Neutrophil (primary cell): ENCODE data around the gene WDR19.

ENCODE experiments used
- H3K27ac ChIP-seq: fragments of 200-600 bp; sonication (generic); 2 replicates; pipeline ENCODE4 v1.5.1; 2016; ENCODE audit warnings: mild to moderate bottlenecking, moderate library complexity
- H3K27me3 ChIP-seq: fragments of 200-600 bp; sonication (generic); 2 replicates; pipeline ENCODE4 v1.6.0; 2016; ENCODE audit warnings: mild to moderate bottlenecking
- H3K36me3 ChIP-seq: fragments of 200-600 bp; sonication (generic); 2 replicates; pipeline ENCODE4 v1.5.1; 2017
- H3K4me1 ChIP-seq, 2 experiments: fragments of 200-600 bp in 1 of 2; sonication (generic) in 1 of 2; 1 replicate in 1 of 2; 2 replicates in 1 of 2; pipeline versions ENCODE4 v1.5.1 to v1.6.1; 2013 to 2016; ENCODE audit warnings: low read depth in 1 of 2, low read length in 1 of 2, mild to moderate bottlenecking in 1 of 2, moderate library complexity in 1 of 2; ENCODE audit not compliant: control insufficient read depth in 1 of 2, insufficient read depth in 1 of 2
- H3K4me3 ChIP-seq, 2 experiments: fragments of 200-600 bp in 1 of 2; sonication (generic) in 1 of 2; 1 replicate in 1 of 2; 2 replicates in 1 of 2; pipeline ENCODE4 v1.5.1; 2013 to 2016; ENCODE audit warnings: low read depth in 1 of 2, low read length in 1 of 2, mild to moderate bottlenecking in 1 of 2, moderate library complexity in 1 of 2
- H3K9me3 ChIP-seq: fragments of 200-600 bp; sonication (generic); 2 replicates; pipeline ENCODE4 v1.5.1; 2016
- CTCF ChIP-seq: fragments of 200-600 bp; sonication (generic); IDR thresholded peaks from 2 replicates; pipeline ENCODE4 v1.5.1; 2016; ENCODE audit warnings: antibody characterized with exemption

WDR19 gene

GRCh38 chr4:39302901-39303300 is 120.6 kb downstream of the WDR19 start:
- Histone ChIP-seq H3K27ac (no peak overlapping the region), H3K4me3 (no peak overlapping the region), H3K9me3 (no peaks in the 10 kb centered on the region), H3K36me3 (peaks cover 87% of the 10 kb centered on the region), H3K27me3 (no peaks in the 10 kb centered on the region), H3K4me1 (no peaks in the 10 kb centered on the region)
- no peak for TF ChIP-seq CTCF

GRCh38 chr4:39303871-39304270 is 121.5 kb downstream of the WDR19 start:
- Histone ChIP-seq H3K9me3 (no peaks in the 10 kb centered on the region), H3K4me3 (no peak overlapping the region), H3K27me3 (no peaks in the 10 kb centered on the region), H3K4me1 (no peaks in the 10 kb centered on the region), H3K36me3 (peaks cover 88% of the 10 kb centered on the region), H3K27ac (no peak overlapping the region)
- TF ChIP-seq CTCF = no peak

GRCh38 chr4:39304651-39305050 is 122.3 kb downstream of the WDR19 start:
- Histone ChIP-seq H3K27ac (no peak overlapping the region), H3K4me1 (no peaks in the 10 kb centered on the region), H3K9me3 (no peaks in the 10 kb centered on the region), H3K27me3 (no peaks in the 10 kb centered on the region), H3K4me3 (no peak overlapping the region), H3K36me3 (peaks cover 85% of the 10 kb centered on the region)
- TF ChIP-seq CTCF = no peak

- Histone ChIP-seq H3K4me3 (no peak overlapping the region), H3K27ac (no peak overlapping the region), H3K4me1 (no peaks in the 10 kb centered on the region), H3K9me3 (no peaks in the 10 kb centered on the region), H3K27me3 (no peaks in the 10 kb centered on the region), H3K36me3 (peaks cover 87% of the 10 kb centered on the region)
- TF ChIP-seq CTCF = no peak
Observed at GRCh38 chr4:39305912-39306677, 123.8 kb downstream of the WDR19 start.

GRCh38 chr4:39308611-39309010 is 126.3 kb downstream of the WDR19 start:
- Histone ChIP-seq H3K4me1 (no peaks in the 10 kb centered on the region), H3K36me3 (peaks cover 85% of the 10 kb centered on the region), H3K4me3 (no peak overlapping the region), H3K9me3 (no peaks in the 10 kb centered on the region), H3K27me3 (no peaks in the 10 kb centered on the region), H3K27ac (no peak overlapping the region)
- no peak for TF ChIP-seq CTCF
